ENCODE data around the gene KCNQ5.

KCNQ5 gene

GRCh38 chr6:72649032-72649984, 27.4 kb downstream of the KCNQ5 start:
- DNase-seq (ENCODE audit: insufficient read length, low spot score) (no peak), FAIRE-seq (peak; percentile 25)
- TF ChIP-seq CTCF (IDR thresholded peaks at IDR 0.05; ENCODE audit: insufficient read depth, missing control alignments), result no peak

- no peak for TF ChIP-seq CTCF (IDR thresholded peaks at IDR 0.05; ENCODE audit: insufficient read depth, missing control alignments)
- DNase-seq (ENCODE audit: insufficient read length, low spot score), result no peak
- FAIRE-seq, result no peak
Measured at GRCh38 chr6:72650081-72650745, 28.3 kb downstream of the KCNQ5 start.

- no peak for FAIRE-seq
- no peak for TF ChIP-seq CTCF (IDR thresholded peaks at IDR 0.05; ENCODE audit: insufficient read depth, missing control alignments)
- DNase-seq (ENCODE audit: insufficient read length, low spot score), result no peak
Measured at GRCh38 chr6:72651174-72651573, 29.3 kb downstream of the KCNQ5 start.

GRCh38 chr6:72651967-72652956, 30.4 kb downstream of the KCNQ5 start:
- no peak for FAIRE-seq
- no peak for TF ChIP-seq CTCF (IDR thresholded peaks at IDR 0.05; ENCODE audit: insufficient read depth, missing control alignments)
- no peak for DNase-seq (ENCODE audit: insufficient read length, low spot score)

- DNase-seq (ENCODE audit: insufficient read length, low spot score), result no peak
- no peak for TF ChIP-seq CTCF (IDR thresholded peaks at IDR 0.05; ENCODE audit: insufficient read depth, missing control alignments)
- FAIRE-seq, result no peak
Measured at GRCh38 chr6:72653026-72653425, 31.2 kb downstream of the KCNQ5 start.

- DNase-seq (ENCODE audit: insufficient read length, low spot score) (no peak), FAIRE-seq (no peak)
- no peak for TF ChIP-seq CTCF (IDR thresholded peaks at IDR 0.05; ENCODE audit: insufficient read depth, missing control alignments)
Measured at GRCh38 chr6:72654071-72654621, 32.3 kb downstream of the KCNQ5 start.

Measured in D721Med (cell line).